Suppressor macrophage treated with lipopolysaccharide for 4 hours (primary cell): ENCODE data around the gene PCBP2.
A peak's percentile ranks its signal among the peaks of the same experiment; 100 is the strongest.
"Not testable (repeated sequence)": the region's sequence is repeated elsewhere in the genome, so short reads cannot be mapped to it uniquely, and the experiment has no call there.

Source experiments
- DNase-seq: peaks from one replicate; pipeline ENCODE4 v3.0.0-alpha.2; 2020

Gene PCBP2

GRCh38 chr12:53451661-53452158, at the start of gene PCBP2:
Gene PCBP2, plus strand, starts transcription at chr12:53452102. Its CDS starts 2,699 bp downstream, at chr12:53454801.
- DNase-seq: peak; percentile 100

- DNase-seq: not testable (repeated sequence)
Observed at GRCh38 chr12:53402351-53402750, 49.6 kb upstream of the PCBP2 start.

GRCh38 chr12:53402871-53403270, 49.0 kb upstream of the PCBP2 start:
- DNase-seq: no peak

GRCh38 chr12:53410951-53411350, 41.0 kb upstream of the PCBP2 start:
- no peak for DNase-seq

GRCh38 chr12:53413485-53414204, 38.3 kb upstream of the PCBP2 start:
- DNase-seq: no peak

- DNase-seq: no peak
Observed at GRCh38 chr12:53414756-53415417, 37.0 kb upstream of the PCBP2 start.

- peak; percentile 18 for DNase-seq
Observed at GRCh38 chr12:53415752-53416389, 36.0 kb upstream of the PCBP2 start.

GRCh38 chr12:53417291-53417816, 34.5 kb upstream of the PCBP2 start:
- DNase-seq: peak; percentile 74

GRCh38 chr12:53418221-53418620, 33.7 kb upstream of the PCBP2 start:
- DNase-seq: no peak

GRCh38 chr12:53419756-53420155, 32.1 kb upstream of the PCBP2 start:
- DNase-seq: no peak

GRCh38 chr12:53422247-53422646, 29.7 kb upstream of the PCBP2 start:
- DNase-seq: not testable (repeated sequence)

- DNase-seq: no peak
Observed at GRCh38 chr12:53423597-53423996, 28.3 kb upstream of the PCBP2 start, which contains the start of gene AMHR2. Gene AMHR2, plus strand, starts transcription at chr12:53423855. Its CDS starts 80 bp downstream, at chr12:53423935.

GRCh38 chr12:53424626-53425514, 27.0 kb upstream of the PCBP2 start:
- no peak for DNase-seq

- no peak for DNase-seq
Observed at GRCh38 chr12:53425515-53426150, 26.3 kb upstream of the PCBP2 start.

- DNase-seq: no peak
Observed at GRCh38 chr12:53427905-53428594, 23.9 kb upstream of the PCBP2 start.

GRCh38 chr12:53428741-53429140, 23.2 kb upstream of the PCBP2 start:
- no peak for DNase-seq

GRCh38 chr12:53430116-53430515, 21.8 kb upstream of the PCBP2 start:
- no peak for DNase-seq

GRCh38 chr12:53431187-53431586, 20.7 kb upstream of the PCBP2 start:
- DNase-seq: no peak

GRCh38 chr12:53435326-53435725, 16.6 kb upstream of the PCBP2 start:
- not testable (repeated sequence) for DNase-seq

- not testable (repeated sequence) for DNase-seq
Observed at GRCh38 chr12:53439582-53439981, 12.3 kb upstream of the PCBP2 start.
